IPS-18c (cell line): Measurements from ENCODE around the gene TMC8.
"Not testable (repeated sequence)": the region's sequence is repeated elsewhere in the genome, so short reads cannot be mapped to it uniquely, and the experiment has no call there.

Source experiments
- H3K4me3 ChIP-seq: 2 replicates; pipeline ENCODE4 v1.7.0; 2013; ENCODE audit warnings: low read depth, mild to moderate bottlenecking, low read length, moderate library complexity; ENCODE audit not compliant: insufficient read depth
- H3K9me3 ChIP-seq: one replicate; pipeline ENCODE4 v1.6.1; 2013; ENCODE audit warnings: mild to moderate bottlenecking, low read length, moderate library complexity; ENCODE audit not compliant: control insufficient read depth, insufficient read depth

The TMC8 gene

DNA sequence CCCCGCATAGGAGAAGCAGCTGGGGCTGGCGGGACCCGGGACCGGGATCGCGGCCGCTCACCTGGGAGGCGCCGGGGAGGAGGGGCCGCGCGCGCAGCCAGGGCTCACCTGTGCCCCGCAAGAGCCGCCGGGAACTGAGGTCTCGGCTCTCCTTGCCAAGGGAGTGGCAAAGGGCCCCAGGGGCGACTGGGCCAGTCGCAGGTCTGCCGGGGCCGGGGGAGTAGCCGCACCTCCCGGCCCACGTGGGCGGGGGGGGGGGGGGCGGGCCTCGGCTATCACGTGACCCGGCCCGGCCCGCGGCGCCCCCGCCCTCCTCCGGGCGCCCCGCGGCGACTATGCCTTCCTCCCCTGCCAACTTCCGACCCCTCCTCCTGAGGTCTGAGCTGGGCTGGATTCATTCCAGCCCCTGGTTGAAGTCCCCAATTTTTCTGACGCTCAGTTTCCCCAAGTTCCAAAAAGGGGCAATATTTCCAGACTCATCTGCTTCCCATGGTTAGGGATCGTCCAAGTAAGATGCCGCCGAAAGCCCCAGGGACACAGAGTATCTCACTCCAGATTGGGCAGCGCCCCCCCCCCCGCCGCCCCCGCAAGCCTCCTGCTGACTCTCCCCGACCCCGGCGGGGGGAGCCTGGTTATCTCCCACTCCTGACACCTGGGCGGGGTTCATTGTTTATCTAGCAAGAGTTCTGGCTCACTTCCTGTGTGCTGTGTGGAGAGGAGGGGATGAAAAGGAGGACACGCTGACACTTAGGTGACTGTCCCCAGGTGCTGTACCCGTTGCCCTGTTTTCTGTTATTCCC lies 1.8 kb upstream of the TMC8 start, which contains the start of gene TMC6:
Gene TMC6 (minus strand): TSS at position 205 of the 800 bp plus-strand sequence. CDS start 1,923 bp downstream, outside the sequence.
- Histone ChIP-seq H3K4me3 (peak within 1 kb of the TSS; percentile 80), H3K9me3 (no peaks in the 10 kb centered on the region)

DNA sequence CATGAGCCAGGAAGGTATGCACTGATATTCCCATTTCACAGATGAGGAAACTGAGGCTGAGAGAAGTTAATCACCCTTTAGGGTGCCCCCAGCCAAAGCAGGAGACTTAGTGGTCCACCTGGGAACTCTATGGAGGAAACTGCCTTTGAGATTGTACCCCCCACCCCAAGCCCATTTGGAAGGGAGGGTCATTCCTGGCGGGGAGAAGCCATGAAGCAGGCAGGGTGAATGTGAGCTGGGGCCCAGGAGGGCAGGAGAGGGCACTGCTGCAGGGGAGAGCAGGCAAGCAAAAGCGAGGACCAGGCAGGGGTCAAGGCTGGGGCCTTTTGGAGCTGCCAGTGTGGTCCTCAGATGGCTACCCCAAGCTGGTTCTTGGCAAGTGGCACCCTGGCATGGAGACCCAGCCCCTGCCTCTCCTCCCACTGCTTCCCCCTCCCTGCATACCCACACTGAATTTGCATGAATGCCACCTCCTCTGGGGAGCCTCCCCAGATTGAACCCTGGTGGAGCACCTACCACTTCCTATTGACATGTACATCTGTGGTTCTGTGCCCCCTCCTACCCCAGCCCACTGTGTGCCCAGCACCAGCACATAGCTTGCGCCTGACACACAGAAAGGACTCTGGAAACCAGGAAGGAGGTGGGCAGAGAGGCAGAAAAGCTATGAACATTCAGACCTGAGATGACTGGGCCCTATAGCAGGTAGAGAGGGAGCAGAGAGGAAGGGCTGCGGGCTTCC lies 1.1 kb upstream of the TMC8 start:
- Histone ChIP-seq H3K9me3 (no peaks in the 10 kb centered on the region), H3K4me3 (no peak overlapping the region; the same call in 1 of the 2 replicates)

DNA sequence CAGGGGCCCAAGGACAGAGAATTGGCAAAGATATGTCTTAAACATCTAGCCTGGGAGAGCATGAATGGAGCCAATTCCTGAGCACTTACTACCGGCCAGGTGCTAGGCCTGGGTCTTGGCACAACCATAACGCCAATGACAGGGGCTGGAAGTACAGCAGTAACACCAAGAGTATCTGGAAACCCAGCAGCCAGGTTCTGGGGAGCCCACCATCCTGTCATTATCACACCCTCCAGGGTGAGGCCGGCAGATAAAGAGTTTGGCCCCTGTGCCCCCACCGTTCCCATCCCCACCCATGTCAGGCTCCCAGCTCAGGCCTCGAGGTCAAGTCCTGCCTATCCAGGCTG lies 508 bp upstream of the TMC8 start:
- Histone ChIP-seq H3K9me3 (no peaks in the 10 kb centered on the region), H3K4me3 (no peak overlapping the region)

DNA sequence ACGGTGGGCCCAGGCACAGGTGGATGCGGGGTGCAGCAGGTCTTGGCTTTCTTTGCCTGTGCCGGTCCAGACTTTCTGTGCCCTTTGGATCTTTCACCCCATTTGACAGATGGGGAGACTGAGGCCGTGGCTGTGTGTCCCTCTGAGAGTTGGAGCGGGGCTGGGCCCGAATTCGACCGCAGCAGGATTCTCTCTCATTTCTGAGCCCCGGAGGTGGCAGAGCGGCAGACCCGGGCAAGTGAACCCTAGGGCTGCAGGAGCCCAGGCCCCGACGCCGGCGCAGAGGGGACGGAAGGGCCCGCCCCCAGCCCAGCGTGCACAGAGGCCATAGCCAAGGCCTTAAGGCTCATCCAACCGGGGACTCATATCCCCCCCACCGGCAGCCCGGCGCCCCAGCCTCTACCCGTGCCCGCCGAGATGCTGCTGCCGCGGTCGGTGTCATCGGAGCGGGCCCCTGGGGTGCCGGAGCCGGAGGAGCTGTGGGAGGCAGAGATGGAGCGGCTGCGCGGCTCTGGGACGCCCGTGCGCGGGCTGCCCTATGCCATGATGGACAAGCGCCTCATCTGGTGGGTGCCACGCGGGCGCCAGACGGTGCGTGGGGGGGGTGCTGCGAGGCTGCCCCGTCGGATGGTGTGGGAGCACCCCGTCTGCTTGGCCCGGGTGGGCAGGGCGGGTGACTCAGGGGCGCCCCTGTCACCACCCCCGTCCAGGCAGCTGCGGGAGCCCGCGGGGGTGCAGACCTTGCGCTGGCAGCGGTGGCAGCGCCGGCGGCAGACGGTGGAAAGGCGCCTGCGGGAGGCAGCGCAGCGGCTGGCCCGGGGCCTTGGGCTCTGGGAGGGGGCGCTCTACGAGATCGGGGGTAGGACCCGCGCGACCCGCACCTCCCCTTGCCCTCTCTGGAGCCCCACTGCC lies 857 bp downstream of the TMC8 start:
- Histone ChIP-seq H3K4me3 (peak overlapping the region; percentile 30; the same call in 1 of the 2 replicates), H3K9me3 (no peaks in the 10 kb centered on the region)

DNA sequence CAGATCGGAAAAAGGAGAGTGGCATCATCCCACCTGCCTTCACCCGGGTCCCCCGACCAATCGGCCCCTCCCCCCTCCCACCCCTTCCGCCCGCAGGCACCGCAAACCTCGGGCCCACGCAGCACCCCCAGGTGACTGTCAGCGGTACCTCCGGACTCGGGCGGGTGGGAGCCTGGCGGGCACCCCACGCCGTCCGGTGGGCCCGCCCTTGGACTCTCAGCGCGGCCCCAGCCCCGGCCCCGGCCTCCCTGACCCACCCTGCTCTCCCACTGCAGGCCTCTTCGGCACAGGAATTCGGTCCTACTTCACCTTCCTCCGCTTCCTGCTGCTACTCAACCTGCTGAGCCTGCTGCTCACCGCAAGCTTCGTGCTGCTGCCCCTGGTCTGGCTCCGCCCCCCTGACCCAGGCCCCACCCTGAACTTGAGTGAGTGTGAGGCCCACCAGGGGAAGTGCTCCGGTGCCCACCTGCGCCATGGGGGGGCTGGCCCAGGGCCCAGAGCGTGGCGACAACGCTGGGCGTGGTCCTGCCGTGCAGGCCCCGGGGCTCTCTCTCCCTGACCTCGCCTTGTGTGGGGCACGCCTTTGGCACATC lies 1.6 kb downstream of the TMC8 start:
- peak overlapping the region; percentile 30 for H3K4me3 ChIP-seq
- no peaks in the 10 kb centered on the region for H3K9me3 ChIP-seq

DNA sequence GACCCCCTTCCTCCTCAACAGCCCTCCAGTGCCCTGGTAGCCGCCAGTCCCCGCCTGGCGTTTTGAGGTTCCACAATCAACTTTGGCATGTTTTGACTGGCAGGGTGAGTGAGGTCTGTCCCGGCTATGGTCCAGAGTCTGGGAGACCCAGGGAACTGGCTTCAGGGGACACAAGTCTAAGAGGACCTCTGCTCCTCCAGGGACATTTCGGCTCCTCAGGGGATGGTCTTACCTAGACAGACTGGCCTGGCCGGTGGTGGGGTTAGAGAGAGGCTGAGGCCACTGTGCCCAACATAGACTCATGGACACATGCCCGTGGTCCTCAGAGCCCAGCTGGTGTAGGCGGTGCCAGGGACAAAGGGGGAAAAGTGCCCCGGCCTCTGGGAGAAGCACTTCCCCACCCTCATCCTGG lies 2.2 kb downstream of the TMC8 start:
- H3K4me3 ChIP-seq: no peak overlapping the region
- no peaks in the 10 kb centered on the region for H3K9me3 ChIP-seq

DNA sequence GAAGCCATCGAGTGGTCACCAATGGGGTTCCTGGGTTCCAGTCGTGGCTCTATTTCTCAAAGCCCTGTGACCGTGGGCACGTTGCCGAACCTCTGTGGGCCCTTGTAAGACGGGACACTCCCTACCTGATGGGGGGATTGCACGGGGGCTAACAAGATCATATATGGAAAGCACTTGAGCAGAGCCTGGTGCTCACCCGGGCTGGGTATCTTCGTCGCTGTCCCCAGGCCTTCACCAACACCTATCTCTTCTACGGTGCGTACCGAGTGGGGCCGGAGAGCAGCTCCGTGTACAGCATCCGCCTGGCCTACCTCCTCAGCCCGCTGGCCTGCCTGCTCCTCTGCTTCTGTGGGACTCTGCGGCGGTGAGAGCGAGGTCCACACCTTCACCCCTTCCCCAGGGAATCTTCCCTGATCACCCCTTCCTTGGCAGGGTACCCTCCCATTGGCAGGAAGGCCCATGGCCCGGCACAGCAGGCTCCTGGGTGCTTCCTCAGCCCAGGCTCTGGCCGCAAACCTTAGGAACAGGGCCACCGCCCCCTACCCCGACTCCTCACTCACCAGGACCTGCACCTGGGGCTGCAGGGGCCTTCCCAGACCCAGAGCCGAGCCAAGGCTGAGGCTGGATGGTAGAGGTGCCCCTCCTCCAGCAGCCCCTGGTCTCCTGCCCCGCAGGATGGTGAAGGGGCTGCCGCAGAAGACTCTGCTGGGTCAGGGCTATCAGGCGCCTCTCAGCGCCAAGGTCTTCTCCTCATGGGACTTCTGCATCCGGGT lies 2.8 kb downstream of the TMC8 start:
- no peaks in the 10 kb centered on the region for H3K9me3 ChIP-seq
- H3K4me3 ChIP-seq: no peak overlapping the region

DNA sequence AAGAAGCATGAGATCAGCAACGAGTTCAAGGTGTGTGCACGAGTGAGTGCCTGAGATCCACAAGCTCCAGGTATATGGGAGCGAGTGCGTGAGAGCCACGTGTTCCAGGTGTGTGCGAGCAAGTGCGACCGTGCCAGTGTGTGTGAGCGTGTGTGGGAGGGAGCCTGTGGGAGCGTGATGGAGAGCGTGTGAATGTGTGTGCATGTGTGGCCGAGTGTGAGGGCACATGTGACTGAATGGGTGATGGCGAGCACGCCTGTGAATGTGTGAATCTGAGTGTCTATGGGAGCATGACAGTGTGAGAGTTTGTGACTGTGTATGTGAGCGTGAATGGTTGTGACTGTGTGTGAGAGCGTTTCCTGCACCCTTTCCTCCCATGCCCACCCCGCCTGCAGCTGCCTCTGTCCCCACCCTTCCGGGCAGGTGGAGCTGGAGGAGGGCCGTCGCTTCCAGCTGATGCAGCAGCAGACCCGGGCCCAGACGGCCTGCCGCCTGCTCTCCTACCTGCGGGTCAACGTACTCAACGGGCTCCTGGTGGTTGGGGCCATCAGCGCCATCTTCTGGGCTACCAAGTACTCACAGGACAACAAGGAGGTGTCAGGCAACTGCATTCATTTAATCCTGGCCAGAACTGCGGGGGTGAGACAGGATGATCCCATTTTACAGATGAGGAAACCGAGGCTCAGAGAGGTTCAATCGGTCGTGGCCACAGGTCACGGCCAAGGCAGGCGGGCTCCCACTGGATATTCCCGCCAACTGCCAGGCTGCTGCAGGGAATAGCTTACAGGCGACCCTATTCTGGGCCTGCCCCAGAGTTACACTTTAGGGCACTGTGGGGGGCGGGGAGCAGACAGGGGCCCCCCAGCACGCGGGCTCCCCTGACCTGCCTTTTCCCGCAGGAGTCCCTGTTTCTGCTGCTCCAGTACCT lies 3.7 kb downstream of the TMC8 start:
- Histone ChIP-seq H3K9me3 (no peaks in the 10 kb centered on the region), H3K4me3 (no peak overlapping the region)

DNA sequence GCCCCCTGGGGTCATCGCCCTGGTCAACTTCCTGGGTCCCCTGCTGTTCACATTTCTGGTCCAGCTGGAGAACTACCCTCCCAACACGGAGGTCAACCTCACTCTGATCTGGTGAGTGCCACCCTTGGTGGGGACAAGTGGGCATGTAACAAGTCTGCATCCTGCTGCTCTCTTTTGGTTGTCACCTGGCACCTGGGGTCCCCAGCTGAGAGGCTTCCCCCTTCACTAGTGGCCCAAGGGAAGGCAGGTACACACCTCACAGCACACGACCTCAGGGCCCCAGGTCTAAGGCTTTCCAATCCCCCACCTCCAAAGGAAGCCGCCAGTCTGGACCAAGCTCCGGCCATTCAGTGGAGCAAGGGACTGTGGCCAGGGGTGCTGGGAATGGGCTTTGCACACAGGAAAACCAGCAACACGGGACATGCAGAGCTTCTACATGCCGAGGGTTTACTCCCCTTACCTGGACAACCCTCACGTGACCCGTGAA lies 4.4 kb downstream of the TMC8 start:
- H3K4me3 ChIP-seq: no peak overlapping the region
- H3K9me3 ChIP-seq: no peaks in the 10 kb centered on the region

DNA sequence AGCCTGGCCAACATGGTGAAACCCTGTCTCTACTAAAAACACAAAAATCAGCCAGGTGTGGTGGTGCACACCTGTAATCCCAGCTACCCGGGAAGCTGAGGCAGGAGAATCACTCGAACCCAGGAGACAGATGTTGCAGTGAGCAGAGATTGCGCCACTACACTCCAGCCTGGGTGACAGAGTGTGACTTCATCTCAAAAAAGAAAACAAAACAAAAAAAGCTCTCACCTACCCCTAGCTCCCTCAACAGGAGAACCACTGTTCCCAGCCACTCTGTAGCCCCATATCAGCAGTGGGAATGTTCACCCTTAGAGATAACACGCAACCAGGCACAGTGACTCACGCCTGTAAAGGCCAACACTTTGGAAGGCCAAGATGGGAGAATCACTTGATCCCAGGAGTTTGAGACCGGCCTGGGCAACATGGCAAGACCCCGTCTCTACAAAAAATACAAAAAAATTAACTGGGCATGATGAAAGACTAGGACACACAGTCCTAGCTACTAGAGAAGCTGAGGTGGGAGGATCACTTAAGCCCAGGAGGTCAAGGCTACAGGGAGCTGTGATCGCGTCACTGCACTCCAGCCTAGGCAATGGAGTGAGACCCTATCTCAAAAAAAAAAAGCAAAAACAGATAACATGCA lies 5.4 kb downstream of the TMC8 start:
- H3K9me3 ChIP-seq: no peaks in the 10 kb centered on the region
- no peak overlapping the region for H3K4me3 ChIP-seq

DNA sequence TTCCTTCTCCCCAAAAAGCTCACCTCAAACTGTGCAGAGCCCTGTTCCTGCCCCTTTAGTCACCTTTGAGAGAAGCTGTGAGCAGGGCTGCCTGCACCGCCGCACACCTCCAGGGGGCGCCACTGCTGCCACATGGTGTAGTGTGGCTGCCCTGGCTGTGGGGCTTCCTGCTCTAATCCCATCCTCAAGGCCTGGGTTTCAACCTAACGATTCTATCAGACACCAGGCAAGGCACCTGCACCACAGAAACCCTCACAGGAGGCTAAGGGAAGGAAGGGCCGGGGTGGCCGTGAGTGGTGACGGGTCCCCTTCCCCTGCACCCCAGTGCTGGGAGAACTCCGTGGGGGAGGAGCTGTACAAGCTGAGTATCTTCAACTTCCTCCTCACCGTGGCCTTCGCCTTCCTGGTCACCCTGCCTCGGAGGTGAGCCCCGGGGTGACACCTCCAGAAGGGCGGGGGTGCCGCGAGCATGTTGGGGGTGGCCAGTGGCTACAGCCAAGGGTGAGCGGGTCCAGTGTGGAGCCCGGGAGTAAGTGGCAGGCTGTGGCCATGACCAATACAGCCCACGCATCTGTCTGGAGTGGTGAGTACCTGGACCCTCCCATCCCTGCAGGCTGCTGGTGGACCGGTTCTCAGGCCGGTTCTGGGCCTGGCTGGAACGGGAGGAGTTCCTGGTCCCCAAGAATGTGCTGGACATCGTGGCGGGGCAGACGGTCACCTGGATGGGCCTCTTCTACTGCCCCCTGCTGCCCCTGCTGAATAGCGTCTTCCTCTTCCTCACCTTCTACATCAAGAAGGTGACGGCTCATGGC lies 7.0 kb downstream of the TMC8 start:
- H3K4me3 ChIP-seq: no peak overlapping the region

DNA sequence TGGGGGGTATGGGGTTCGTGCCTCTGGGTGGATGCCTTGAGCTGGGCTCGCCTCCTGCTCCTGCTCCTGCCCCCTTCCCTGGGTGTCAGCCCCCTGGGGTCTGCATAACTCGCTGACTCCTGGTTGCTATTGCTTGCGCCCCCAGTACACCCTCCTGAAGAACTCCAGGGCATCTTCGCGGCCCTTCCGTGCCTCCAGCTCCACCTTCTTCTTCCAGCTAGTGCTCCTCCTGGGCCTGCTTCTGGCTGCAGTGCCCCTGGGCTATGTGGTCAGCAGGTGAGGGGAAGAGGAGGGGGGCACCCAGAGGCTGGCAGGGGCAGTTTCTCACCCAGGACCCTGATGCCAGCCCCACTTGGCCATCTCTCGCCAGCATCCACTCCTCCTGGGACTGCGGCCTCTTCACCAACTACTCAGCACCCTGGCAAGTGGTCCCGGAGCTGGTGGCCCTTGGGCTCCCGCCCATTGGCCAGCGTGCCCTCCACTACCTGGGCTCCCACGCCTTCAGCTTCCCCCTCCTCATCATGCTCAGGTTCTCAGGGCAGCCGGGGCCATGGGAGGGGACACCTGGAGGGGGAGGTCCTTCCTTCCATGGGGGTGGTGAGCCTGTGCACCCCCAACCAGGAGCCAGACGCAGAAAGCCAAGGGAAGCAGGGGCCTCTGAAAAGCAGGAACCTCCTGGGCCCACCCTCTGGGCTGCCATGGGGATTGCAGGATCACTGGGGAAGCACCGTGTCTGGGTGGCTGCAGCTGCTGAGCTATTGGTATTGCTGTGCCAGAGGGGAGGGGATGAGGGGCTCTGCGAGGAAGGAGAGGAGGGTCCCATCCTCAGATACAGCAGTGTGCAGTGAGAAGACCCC lies 7.9 kb downstream of the TMC8 start:
- Histone ChIP-seq H3K4me3 (no peak overlapping the region), H3K9me3 (no peaks in the 10 kb centered on the region)

More for the DNA sequence above, 7.0 kb downstream of the TMC8 start:
- H3K9me3 ChIP-seq: no peaks in the 10 kb centered on the region

DNA sequence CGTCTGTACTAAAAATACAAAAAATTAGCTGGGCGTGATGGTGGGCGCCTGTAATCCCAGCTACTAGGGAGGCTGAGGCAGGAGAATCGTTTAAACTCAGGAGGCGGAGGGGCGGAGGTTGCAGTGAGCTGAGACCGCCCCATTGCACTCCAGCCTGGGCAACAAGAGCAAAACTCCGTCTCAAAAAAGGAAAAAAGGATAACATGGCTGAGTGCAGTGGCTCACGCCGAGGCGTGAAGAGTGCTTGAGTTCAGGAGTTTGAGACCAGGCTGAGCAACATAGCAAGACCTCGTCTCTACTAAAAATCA lies 9.2 kb downstream of the TMC8 start:
- not testable (repeated sequence) for H3K9me3 ChIP-seq, H3K4me3 ChIP-seq
